ENCODE data around the gene COP1. TPM values are rescaled to one million over a fixed set of nuclear protein-coding genes. Genes with fewer than 3 reads are reported as not detected.

Gene COP1
- total and polyA plus RNA-seq, 2 donors (not counting 3 experiments of a cell fraction or from before 2014, with no cell fraction given): 16.5 to 40.9 TPM

DNA sequence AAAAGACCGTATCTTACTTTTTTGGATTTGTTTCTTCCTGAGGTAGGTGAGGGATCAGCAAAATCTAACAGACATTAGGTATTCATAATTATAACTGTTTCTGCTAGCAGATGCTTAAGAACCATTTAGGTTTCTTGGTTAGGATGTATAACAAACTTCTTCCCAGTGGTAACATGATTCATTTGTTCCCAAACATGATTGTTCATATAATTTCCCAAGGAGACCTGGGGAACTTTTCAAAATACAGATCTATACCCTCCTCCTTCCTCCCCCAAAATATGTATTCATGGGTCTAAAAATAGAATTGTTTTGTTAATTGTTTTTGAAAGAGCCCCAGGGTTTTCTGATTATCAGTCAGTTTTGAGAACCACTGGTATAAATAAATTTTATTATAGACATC lies 228.2 kb downstream of the COP1 start:
- H3K79me2 ChIP-seq (ENCODE audit: control insufficient read depth, insufficient read depth, low read length): no peaks in the 10 kb centered on the region
- ChIA-PET CTCF (no interaction called here), POLR2A (no interaction called here)
- H3K4me3 ChIP-seq (replicated peaks in 1 of 3; ENCODE audit: insufficient read depth in 1 of 3, low read depth in 1 of 3, low read length in 3 of 3): no peak overlapping the region
- H3K36me3 ChIP-seq (ENCODE audit: control insufficient read depth in 2 of 2, extremely low read depth in 1 of 2, insufficient read depth in 2 of 2, low read length in 2 of 2): no peaks in the 10 kb centered on the region
- no peak for TF ChIP-seq POLR2A (IDR thresholded peaks at IDR 0.05; ENCODE audit: low read depth, low read length)
- TF ChIP-seq JUN (IDR thresholded peaks at IDR 0.05; ENCODE audit: borderline replicate concordance, insufficient read depth, insufficient read length, low read depth): no peak
- TF ChIP-seq EZH2 (IDR thresholded peaks at IDR 0.05; ENCODE audit: borderline replicate concordance, low read depth, low read length, severe bottlenecking): no peak
- TF ChIP-seq GATA2 (IDR thresholded peaks at IDR 0.05; ENCODE audit: insufficient read depth, insufficient read length, low read depth, low read length): no peak
- TF ChIP-seq, protein P1, sequence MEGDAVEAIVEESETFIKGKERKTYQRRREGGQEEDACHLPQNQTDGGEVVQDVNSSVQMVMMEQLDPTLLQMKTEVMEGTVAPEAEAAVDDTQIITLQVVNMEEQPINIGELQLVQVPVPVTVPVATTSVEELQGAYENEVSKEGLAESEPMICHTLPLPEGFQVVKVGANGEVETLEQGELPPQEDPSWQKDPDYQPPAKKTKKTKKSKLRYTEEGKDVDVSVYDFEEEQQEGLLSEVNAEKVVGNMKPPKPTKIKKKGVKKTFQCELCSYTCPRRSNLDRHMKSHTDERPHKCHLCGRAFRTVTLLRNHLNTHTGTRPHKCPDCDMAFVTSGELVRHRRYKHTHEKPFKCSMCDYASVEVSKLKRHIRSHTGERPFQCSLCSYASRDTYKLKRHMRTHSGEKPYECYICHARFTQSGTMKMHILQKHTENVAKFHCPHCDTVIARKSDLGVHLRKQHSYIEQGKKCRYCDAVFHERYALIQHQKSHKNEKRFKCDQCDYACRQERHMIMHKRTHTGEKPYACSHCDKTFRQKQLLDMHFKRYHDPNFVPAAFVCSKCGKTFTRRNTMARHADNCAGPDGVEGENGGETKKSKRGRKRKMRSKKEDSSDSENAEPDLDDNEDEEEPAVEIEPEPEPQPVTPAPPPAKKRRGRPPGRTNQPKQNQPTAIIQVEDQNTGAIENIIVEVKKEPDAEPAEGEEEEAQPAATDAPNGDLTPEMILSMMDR (IDR thresholded peaks at IDR 0.05; ENCODE audit: extremely low read depth in 1 of 2, insufficient read depth in 1 of 2, low read depth in 1 of 2, low read length in 2 of 2): no peak
- no peak for TF ChIP-seq MYC (IDR thresholded peaks at IDR 0.05; ENCODE audit: low read depth, low read length)
- no peak for TF ChIP-seq POLR2AphosphoS5 (IDR thresholded peaks at IDR 0.05; ENCODE audit: insufficient read depth, low read depth, low read length)
- TF ChIP-seq, protein P2, sequence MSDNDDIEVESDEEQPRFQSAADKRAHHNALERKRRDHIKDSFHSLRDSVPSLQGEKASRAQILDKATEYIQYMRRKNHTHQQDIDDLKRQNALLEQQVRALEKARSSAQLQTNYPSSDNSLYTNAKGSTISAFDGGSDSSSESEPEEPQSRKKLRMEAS (IDR thresholded peaks at IDR 0.05; ENCODE audit: insufficient read depth, insufficient read length): no peak
- DNase-seq (ENCODE audit: low read depth, low spot score): peak; percentile 27
- no peaks in the 10 kb centered on the region for H3K9me1 ChIP-seq (replicated peaks; ENCODE audit: control insufficient read depth, extremely low read depth, insufficient read depth, low read length)
- intact Hi-C loops (cut with micrococcal nuclease) (no loop called here), dilution Hi-C loops (cut with MboI; ENCODE audit: extremely low pct_ligation_motif_present, low sequenced_read_pairs) (no loop called here)
- no peaks in the 10 kb centered on the region for H3K9me3 ChIP-seq (replicated peaks; ENCODE audit: control insufficient read depth, insufficient read depth, low read length)
- H3K4me1 ChIP-seq (ENCODE audit: control insufficient read depth, extremely low read depth, insufficient read depth, low read length): peaks cover 30% of the 10 kb centered on the region
- no peak overlapping the region for H3K9ac ChIP-seq (replicated peaks; ENCODE audit: extremely low read depth, insufficient read depth, low read length)
- no peaks in the 10 kb centered on the region for H3K27me3 ChIP-seq (ENCODE audit: control insufficient read depth in 2 of 2, insufficient read depth in 2 of 2, low read length in 2 of 2)
- FAIRE-seq: no peak
- BruUV-seq (replicated peaks): no TSS peak
- H3K27ac ChIP-seq (ENCODE audit: insufficient read depth, low read depth, low read length): no peak overlapping the region
- no peak overlapping the region for H3K4me2 ChIP-seq (ENCODE audit: insufficient read depth, low read length)
- H4K20me1 ChIP-seq (replicated peaks; ENCODE audit: control insufficient read depth, extremely low read depth, insufficient read depth, low read length): no peaks in the 10 kb centered on the region
- H2AFZ ChIP-seq (ENCODE audit: low read depth, low read length): no peak overlapping the region

All from endothelial cell of umbilical vein (primary cell).